ENCODE results near the gene NPPA.

DNA sequence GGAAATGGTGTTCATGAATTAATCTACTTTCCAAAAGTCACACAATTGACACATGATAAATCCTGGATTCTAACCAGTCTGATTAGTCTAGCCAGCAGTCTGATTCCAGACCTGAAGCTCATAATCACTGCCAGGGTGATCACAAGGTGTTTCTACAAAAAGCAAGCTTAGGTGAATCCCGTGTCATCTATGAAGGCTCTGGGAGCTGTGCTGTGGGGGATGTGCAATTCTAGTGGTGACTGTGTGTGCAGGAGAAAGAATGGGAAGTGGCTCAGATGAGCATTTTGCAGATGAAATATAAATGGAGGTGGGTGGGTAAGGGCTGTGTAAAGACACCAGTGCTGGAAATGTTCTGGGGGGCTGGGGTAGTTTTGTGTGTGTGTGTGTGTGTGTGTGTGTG lies 13.0 kb upstream of the NPPA start:
- TF ChIP-seq, protein P1, sequence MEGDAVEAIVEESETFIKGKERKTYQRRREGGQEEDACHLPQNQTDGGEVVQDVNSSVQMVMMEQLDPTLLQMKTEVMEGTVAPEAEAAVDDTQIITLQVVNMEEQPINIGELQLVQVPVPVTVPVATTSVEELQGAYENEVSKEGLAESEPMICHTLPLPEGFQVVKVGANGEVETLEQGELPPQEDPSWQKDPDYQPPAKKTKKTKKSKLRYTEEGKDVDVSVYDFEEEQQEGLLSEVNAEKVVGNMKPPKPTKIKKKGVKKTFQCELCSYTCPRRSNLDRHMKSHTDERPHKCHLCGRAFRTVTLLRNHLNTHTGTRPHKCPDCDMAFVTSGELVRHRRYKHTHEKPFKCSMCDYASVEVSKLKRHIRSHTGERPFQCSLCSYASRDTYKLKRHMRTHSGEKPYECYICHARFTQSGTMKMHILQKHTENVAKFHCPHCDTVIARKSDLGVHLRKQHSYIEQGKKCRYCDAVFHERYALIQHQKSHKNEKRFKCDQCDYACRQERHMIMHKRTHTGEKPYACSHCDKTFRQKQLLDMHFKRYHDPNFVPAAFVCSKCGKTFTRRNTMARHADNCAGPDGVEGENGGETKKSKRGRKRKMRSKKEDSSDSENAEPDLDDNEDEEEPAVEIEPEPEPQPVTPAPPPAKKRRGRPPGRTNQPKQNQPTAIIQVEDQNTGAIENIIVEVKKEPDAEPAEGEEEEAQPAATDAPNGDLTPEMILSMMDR (IDR thresholded peaks at IDR 0.05): no peak
- TF ChIP-seq POLR2A (IDR thresholded peaks at IDR 0.05): no peak
